ENCODE results near the gene UBE2L5. TPM values are rescaled to one million over a fixed set of nuclear protein-coding genes. Genes with fewer than 3 reads are reported as not detected.
A peak's percentile ranks its signal among the peaks of the same experiment; 100 is the strongest.

UBE2L5 gene
- not detected for polyA plus RNA-seq

- H3K4me1 Mint-ChIP-seq, result peaks cover 10 to 16% of the 10 kb centered on the region in 2 donors
- H3K36me3 Mint-ChIP-seq, result no peaks in the 10 kb centered on the region
- peaks cover 1 to 2% (median 2%) of the 10 kb centered on the region in 3 donors for H3K27me3 Mint-ChIP-seq (ENCODE audit: low read depth in 3 of 3)
- DNase-seq, result peak; percentile 64 to 74 (median 65)
- peak within 1 kb of the TSS in 5 of 6 donors; percentile 59 to 80 (median 64) for H3K27ac Mint-ChIP-seq
- peak within 1 kb of the TSS; percentile 85 to 91 (median 88) for H3K4me3 Mint-ChIP-seq
- H3K9me3 Mint-ChIP-seq, result no peaks in the 10 kb centered on the region
These were observed at the start of gene UBE2L5 for GRCh38 chr13:30422054-30422839. UBE2L5 (plus strand) TSS chr13:30422493; CDS start chr13:30427991, 5,498 bp downstream.

DNA sequence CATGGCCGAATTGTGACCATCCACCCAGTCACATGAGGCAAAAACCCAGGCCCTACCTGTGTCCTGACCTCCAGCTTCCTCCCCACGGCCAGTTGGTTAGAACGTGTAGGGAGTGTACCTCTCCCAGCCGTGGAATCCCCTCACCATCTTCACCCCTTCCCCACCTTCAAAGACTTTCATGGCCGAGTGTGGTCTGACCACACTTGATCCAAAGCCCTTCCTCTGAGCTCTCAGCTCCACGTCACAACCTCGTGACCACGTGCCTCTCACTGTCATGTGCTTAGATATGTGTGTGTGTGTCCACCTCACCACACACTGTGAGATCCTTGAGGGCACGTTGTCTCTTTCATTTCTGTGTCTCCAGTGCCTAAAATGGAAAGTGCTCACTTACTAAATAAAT, 48.6 kb upstream of the UBE2L5 start:
- peak overlapping the region; percentile 95 to 99 (median 96) for H3K27ac Mint-ChIP-seq
- peak; percentile 76 to 81 (median 77) for DNase-seq
- no peaks in the 10 kb centered on the region for H3K9me3 Mint-ChIP-seq
- H3K27me3 Mint-ChIP-seq (ENCODE audit: low read depth in 3 of 3), result peaks cover 11 to 29% (median 17%) of the 10 kb centered on the region in 3 donors
- peak overlapping the region; percentile 85 to 92 (median 89) for H3K4me3 Mint-ChIP-seq
- H3K4me1 Mint-ChIP-seq, result peaks cover 79 to 84% of the 10 kb centered on the region in 2 donors
- H3K36me3 Mint-ChIP-seq, result peaks cover 12 to 24% (median 18%) of the 10 kb centered on the region in 3 donors

- Mint-ChIP-seq H3K4me3 (peak overlapping the region; percentile 85 to 92 (median 89)), H3K4me1 (peaks cover 73 to 76% of the 10 kb centered on the region in 2 donors), H3K27me3 (ENCODE audit: low read depth in 3 of 3) (peaks cover 11 to 28% (median 17%) of the 10 kb centered on the region in 3 donors), H3K9me3 (no peaks in the 10 kb centered on the region), H3K27ac (peak overlapping the region; percentile 95 to 99 (median 96)), H3K36me3 (peaks cover 1 to 12% (median 6%) of the 10 kb centered on the region in 3 donors)
- no peak for DNase-seq
These were observed 46.9 kb upstream of the UBE2L5 start for GRCh38 chr13:30375265-30375835.

DNA sequence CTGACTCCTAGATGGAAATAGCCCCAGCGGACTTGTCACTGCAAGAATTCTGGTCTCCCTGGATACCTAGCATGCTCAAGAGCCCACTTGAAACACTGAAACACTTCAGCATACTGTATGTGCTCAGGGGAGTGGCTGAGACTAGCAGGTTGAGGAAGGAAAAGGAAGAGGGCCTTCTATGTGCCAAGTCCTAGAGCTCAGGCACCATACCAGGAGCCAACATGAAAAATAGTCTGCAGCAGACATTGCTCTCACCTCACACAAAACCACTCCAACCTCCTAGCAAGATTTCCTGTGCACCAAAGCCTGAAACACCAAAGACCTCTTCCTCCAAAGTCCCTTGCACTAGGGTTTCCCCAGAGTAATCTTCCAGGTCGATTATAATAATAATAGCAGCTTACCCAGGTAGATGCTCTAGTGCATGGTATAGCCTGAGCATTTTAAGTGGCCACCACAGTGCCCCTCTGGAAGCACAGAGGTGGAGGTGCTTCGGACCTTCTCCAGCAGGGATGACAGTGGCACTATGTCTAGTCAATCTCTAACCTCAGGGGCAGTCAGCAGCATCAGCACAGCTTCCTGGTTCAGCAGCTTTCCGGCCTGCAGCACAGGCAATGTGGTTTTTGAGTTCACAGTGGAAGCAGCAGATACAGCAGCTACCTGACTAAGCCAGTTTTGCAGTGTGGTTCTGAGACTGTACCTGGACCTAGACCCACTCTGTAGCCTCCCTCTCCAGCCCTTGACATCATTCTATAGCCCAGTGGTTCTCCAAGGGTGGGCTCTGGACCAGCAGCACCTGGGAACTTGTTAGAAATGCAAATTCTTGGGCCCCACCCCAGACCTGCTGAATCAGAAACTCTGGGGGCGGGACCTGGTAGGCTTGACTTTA, 45.6 kb upstream of the UBE2L5 start:
- H3K4me3 Mint-ChIP-seq, result peak overlapping the region; percentile 85 to 92 (median 89)
- H3K36me3 Mint-ChIP-seq, result peaks cover 0 to 6% (median 0%) of the 10 kb centered on the region in 3 donors
- H3K9me3 Mint-ChIP-seq, result no peaks in the 10 kb centered on the region
- peaks cover 11 to 28% (median 17%) of the 10 kb centered on the region in 3 donors for H3K27me3 Mint-ChIP-seq (ENCODE audit: low read depth in 3 of 3)
- peak; percentile 73 to 78 (median 78) for DNase-seq
- peaks cover 61 to 63% of the 10 kb centered on the region in 2 donors for H3K4me1 Mint-ChIP-seq
- H3K27ac Mint-ChIP-seq, result peak overlapping the region; percentile 95 to 99 (median 96)

DNA sequence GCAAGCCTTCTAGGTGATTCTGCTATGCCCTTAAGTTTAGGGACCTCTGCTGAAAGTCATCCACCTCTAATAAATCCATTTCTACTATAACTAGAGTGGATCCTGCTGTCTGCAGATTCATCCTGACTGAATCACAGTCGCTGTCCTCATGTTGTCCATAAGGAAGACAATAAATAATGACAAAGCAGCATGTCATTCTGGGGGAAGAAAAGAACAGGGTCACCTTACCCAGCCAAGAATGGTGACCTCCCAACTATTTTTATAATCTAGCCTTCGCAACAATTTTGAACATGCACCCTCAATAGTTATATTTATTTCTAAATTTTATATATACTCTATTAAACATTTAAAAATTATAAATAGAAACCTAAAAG, 45.0 kb upstream of the UBE2L5 start:
- H3K4me3 Mint-ChIP-seq, result peak overlapping the region; percentile 85 to 92 (median 89)
- DNase-seq, result no peak
- H3K4me1 Mint-ChIP-seq, result peaks cover 55 to 57% of the 10 kb centered on the region in 2 donors
- peaks cover 0 to 4% (median 0%) of the 10 kb centered on the region in 3 donors for H3K36me3 Mint-ChIP-seq
- no peaks in the 10 kb centered on the region for H3K9me3 Mint-ChIP-seq
- peak overlapping the region; percentile 95 to 99 (median 96) for H3K27ac Mint-ChIP-seq
- H3K27me3 Mint-ChIP-seq (ENCODE audit: low read depth in 3 of 3), result peaks cover 11 to 25% (median 16%) of the 10 kb centered on the region in 3 donors

GRCh38 chr13:30378191-30378590, 44.1 kb upstream of the UBE2L5 start:
- Mint-ChIP-seq H3K4me1 (peaks cover 47 to 48% of the 10 kb centered on the region in 2 donors), H3K36me3 (peaks cover 0 to 3% (median 0%) of the 10 kb centered on the region in 3 donors), H3K4me3 (no peak overlapping the region), H3K9me3 (no peaks in the 10 kb centered on the region), H3K27me3 (ENCODE audit: low read depth in 3 of 3) (peaks cover 11 to 24% (median 16%) of the 10 kb centered on the region in 3 donors), H3K27ac (peak overlapping the region in 3 of 6 donors; percentile 33 to 97 (median 96))
- DNase-seq, result no peak

DNA sequence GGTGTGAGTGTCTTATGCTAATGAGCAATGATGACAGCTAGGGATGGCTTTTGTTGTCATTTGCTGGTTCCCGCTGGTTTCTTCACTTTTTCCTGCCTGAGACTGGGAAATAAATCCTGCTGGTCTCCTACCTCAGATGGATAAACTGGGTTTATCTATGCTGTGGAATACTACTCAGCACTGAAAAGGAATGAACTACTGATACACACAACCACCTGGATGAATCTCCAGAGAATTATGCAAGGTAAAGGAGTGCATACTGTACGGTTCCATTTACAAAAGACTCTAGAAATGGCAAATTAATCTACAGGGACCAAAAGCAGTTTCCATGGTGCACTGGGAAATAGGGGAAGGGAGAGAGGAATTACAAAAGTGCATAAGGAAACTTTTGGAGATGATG, 41.2 kb upstream of the UBE2L5 start:
- H3K4me1 Mint-ChIP-seq, result peaks cover 19% of the 10 kb centered on the region in 2 donors
- no peaks in the 10 kb centered on the region for H3K9me3 Mint-ChIP-seq
- no peak overlapping the region for H3K27ac Mint-ChIP-seq
- no peak for DNase-seq
- H3K36me3 Mint-ChIP-seq, result no peaks in the 10 kb centered on the region
- H3K4me3 Mint-ChIP-seq, result no peak overlapping the region
- peaks cover 0 to 3% (median 1%) of the 10 kb centered on the region in 3 donors for H3K27me3 Mint-ChIP-seq (ENCODE audit: low read depth in 3 of 3)

- Mint-ChIP-seq H3K4me3 (no peak overlapping the region), H3K4me1 (peaks cover under 1 to 1% of the 10 kb centered on the region in 2 donors), H3K9me3 (no peaks in the 10 kb centered on the region), H3K27ac (no peak overlapping the region), H3K27me3 (ENCODE audit: low read depth in 3 of 3) (peaks cover 0 to 1% (median 0%) of the 10 kb centered on the region in 3 donors), H3K36me3 (no peaks in the 10 kb centered on the region)
- no peak for DNase-seq
These were observed 39.3 kb upstream of the UBE2L5 start for GRCh38 chr13:30382836-30383525.

GRCh38 chr13:30388406-30389283, 33.6 kb upstream of the UBE2L5 start:
- Mint-ChIP-seq H3K36me3 (no peaks in the 10 kb centered on the region), H3K4me1 (peaks cover 0 to under 1% of the 10 kb centered on the region in 2 donors), H3K4me3 (no peak overlapping the region), H3K9me3 (no peaks in the 10 kb centered on the region), H3K27me3 (ENCODE audit: low read depth in 3 of 3) (peaks cover 0 to 5% (median 3%) of the 10 kb centered on the region in 3 donors), H3K27ac (no peak overlapping the region)
- no peak for DNase-seq

GRCh38 chr13:30391956-30392680, 30.2 kb upstream of the UBE2L5 start:
- Mint-ChIP-seq H3K27me3 (ENCODE audit: low read depth in 3 of 3) (peaks cover 3 to 5% (median 5%) of the 10 kb centered on the region in 3 donors), H3K36me3 (no peaks in the 10 kb centered on the region), H3K9me3 (no peaks in the 10 kb centered on the region), H3K27ac (peak overlapping the region in 2 of 6 donors; percentile 21 to 25), H3K4me1 (peaks cover 19 to 20% of the 10 kb centered on the region in 2 donors), H3K4me3 (no peak overlapping the region)
- DNase-seq, result no peak

- peaks cover 3 to 5% (median 5%) of the 10 kb centered on the region in 3 donors for H3K27me3 Mint-ChIP-seq (ENCODE audit: low read depth in 3 of 3)
- H3K9me3 Mint-ChIP-seq, result no peaks in the 10 kb centered on the region
- no peak overlapping the region for H3K4me3 Mint-ChIP-seq
- H3K27ac Mint-ChIP-seq, result no peak overlapping the region
- H3K4me1 Mint-ChIP-seq, result peaks cover 19 to 20% of the 10 kb centered on the region in 2 donors
- no peak for DNase-seq
- H3K36me3 Mint-ChIP-seq, result no peaks in the 10 kb centered on the region
These were observed 29.6 kb upstream of the UBE2L5 start for GRCh38 chr13:30392681-30393045.
